ENCODE results near the gene ARNT2.

ARNT2 gene

DNA sequence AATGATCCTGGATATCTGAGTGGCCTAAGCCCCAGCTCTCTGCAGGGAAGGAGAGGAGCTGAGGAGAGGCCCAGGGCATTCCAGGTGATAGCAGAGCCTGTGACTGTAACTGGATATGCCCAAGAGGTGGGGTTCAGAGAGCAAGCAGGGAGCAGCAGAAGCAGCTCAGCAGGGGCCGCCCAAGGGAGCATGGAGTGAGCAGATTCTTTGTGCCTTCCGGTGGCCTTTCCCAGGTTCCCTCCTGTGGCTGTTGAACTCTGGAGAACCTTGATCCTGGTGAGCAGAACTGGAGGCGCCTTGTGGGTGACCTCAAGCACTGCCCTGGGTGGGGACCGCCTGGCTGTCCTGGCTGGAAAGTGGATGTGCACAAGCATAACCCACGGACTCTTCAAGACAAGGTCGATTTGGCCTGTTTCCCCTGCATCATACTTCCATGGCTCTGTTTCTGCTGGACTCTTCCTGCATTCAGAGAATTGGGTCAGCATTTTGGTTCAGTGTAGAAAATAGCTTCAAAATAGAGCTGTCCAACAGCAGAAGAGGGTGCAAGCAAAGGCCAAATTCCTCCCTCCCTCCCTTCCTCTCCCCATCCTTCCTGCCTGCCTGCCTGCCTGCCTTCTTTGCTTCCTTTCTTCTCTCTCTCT lies 76.1 kb downstream of the ARNT2 start:
- H3K9me3 Mint-ChIP-seq: peaks cover 5% of the 10 kb centered on the region
- no peak overlapping the region for H3K4me3 Mint-ChIP-seq
- ATAC-seq (replicated peaks; ENCODE audit: extremely low read depth, poor library complexity, severe bottlenecking) (no peak), DNase-seq (ENCODE audit: low spot score in 2 of 2) (no peak)
- H3K27me3 Mint-ChIP-seq: peaks cover 16% of the 10 kb centered on the region
- no peak overlapping the region for H3K27ac Mint-ChIP-seq (ENCODE audit: low read depth)
- no peaks in the 10 kb centered on the region for H3K36me3 Mint-ChIP-seq (ENCODE audit: insufficient read depth)
- no peaks in the 10 kb centered on the region for H3K4me1 Mint-ChIP-seq

DNA sequence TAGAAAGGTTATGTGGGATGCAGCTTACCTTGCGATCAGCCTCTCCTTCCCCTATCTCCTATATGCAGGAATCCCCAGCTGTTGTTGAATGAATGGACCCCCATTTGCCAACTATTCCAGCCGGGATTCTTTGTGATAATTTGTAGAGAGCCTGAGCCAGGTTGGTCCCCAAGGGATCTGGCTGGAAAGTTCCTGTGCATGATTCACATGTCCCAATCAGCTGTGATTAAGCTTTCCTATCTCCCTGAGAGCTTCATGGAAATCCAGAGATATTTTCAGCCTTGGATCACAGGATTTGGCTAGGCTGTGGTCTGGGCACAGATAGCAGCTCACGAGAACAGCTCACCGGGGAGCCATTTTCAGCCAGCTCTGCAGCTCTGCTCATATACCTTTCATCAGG lies 76.7 kb downstream of the ARNT2 start:
- ATAC-seq (replicated peaks; ENCODE audit: extremely low read depth, poor library complexity, severe bottlenecking): no peak

DNA sequence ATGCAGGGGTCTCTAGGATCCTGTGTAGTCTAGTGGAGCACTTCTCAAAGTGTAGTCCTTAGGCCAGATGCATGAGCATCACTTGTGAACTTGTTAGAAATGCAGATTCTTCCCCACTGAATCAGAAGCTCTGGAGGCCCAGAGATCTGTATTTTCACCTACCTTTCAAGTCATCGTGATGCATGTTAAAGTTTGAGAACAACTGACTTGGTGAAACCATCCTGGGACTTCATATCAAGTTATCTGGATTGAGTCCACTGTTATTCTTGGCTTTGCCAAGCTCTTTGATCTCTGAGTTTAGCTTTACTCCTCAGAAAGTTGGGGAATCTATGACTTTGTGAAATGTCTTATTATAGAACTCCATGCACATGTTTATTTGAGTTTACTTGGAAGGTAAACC lies 78.5 kb downstream of the ARNT2 start:
- DNase-seq (ENCODE audit: low spot score in 2 of 2) (no peak), ATAC-seq (replicated peaks; ENCODE audit: extremely low read depth, poor library complexity, severe bottlenecking) (no peak)
- Mint-ChIP-seq H3K4me3 (no peak overlapping the region), H3K9me3 (no peaks in the 10 kb centered on the region), H3K4me1 (no peaks in the 10 kb centered on the region), H3K27me3 (peaks cover 39% of the 10 kb centered on the region), H3K27ac (ENCODE audit: low read depth) (no peak overlapping the region), H3K36me3 (ENCODE audit: insufficient read depth) (no peaks in the 10 kb centered on the region)

More for the DNA sequence above, 76.7 kb downstream of the ARNT2 start:
- Mint-ChIP-seq H3K9me3 (peaks cover 3% of the 10 kb centered on the region), H3K27me3 (peaks cover 22% of the 10 kb centered on the region), H3K4me3 (no peak overlapping the region), H3K36me3 (ENCODE audit: insufficient read depth) (no peaks in the 10 kb centered on the region), H3K27ac (ENCODE audit: low read depth) (no peak overlapping the region), H3K4me1 (no peaks in the 10 kb centered on the region)
- DNase-seq (ENCODE audit: low spot score in 2 of 2): no peak

DNA sequence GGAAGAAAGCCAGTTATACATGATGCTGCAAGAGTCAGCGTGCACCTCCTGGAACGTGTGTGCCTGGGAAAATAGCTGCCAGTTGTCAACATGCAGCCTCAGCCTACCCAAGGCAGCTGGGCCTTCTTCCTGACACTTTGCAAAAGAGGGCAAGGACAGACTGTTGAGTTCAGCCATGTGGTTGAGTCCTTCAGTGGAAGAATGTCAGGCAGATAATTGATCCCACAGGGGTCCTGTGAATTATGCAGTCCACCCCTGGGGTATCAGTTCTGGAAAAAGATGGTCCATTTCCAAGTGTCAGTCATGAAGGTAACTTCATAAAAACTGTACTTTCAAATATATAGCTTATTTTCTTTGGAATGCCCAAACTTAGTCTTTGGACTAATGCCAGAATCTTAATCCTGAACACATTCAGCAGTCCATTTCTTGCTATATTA lies 79.6 kb downstream of the ARNT2 start:
- no peak overlapping the region for H3K4me3 Mint-ChIP-seq
- no peaks in the 10 kb centered on the region for H3K4me1 Mint-ChIP-seq
- H3K27me3 Mint-ChIP-seq: peaks cover 39% of the 10 kb centered on the region

DNA sequence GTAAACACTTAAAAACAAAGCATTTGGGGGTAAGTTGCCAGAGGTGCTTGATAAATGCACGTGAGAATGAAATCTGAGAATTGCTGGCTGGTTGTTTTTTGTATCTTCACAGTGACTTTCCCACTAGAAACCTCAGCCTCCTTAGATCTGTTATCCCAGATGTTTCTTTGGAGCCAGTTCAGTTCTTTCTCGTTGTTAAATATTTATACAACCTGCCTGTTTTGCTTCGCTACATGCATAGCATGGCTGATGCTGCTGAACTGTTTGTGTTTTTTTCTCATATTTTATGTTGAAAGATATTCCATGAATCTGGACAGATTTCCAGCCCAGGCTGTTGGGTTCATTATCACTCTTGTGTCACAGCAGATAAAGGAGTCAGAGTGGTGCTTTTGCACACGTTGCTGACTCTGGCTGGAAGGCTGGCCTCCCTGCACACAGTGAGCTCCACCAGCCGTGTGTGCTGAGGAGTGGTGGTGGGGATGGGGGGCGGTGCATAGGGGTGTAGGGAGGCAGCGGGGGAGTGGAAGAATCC lies 80.2 kb downstream of the ARNT2 start:
- H3K27me3 Mint-ChIP-seq: peaks cover 39% of the 10 kb centered on the region

More for the DNA sequence above, 79.6 kb downstream of the ARNT2 start:
- no peak for ATAC-seq (replicated peaks; ENCODE audit: extremely low read depth, poor library complexity, severe bottlenecking)
- Mint-ChIP-seq H3K27ac (ENCODE audit: low read depth) (no peak overlapping the region), H3K36me3 (ENCODE audit: insufficient read depth) (no peaks in the 10 kb centered on the region), H3K9me3 (no peaks in the 10 kb centered on the region)
- DNase-seq (ENCODE audit: low spot score in 2 of 2): no peak

DNA sequence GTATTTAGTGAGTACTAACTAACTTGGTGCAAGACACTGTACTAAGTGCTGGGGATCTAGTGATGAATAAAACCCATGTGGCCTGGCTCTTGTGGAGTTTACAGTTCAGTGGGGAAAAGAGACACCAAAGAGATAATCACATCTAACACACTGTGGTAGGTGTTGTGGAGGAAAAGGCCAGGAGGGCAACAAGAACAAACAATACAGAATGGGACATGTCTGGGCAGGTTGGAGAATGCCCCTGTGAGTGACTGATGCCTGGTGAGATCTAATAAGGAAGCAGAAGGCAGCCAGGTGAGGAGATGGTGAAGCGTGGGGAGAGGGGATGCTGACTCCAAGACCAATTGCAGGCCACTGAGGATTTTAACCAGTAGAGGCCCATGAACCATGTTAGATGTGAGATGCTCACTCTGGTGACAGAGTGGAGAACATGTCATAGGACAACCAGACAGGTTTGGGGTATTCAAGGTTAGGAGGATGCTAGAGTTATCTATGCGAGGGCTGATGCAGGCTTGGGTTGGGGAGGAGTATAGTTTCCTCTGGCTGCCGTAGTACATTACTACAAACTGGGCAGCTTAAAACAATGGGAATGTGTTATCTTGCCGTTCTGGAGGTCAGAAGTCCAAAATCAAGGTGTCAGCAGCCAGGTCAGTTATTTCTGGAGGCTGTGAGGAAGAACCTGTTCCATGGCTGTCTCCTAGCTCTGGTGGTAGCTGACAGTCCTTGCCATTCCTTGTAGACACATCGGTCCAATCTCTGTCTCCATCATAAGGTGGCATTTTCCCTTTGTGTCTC lies 81.4 kb downstream of the ARNT2 start:
- H3K27me3 Mint-ChIP-seq: peaks cover 51% of the 10 kb centered on the region
- H3K4me1 Mint-ChIP-seq: no peaks in the 10 kb centered on the region
- DNase-seq (ENCODE audit: low spot score in 2 of 2) (no peak), ATAC-seq (replicated peaks; ENCODE audit: extremely low read depth, poor library complexity, severe bottlenecking) (no peak)
- H3K36me3 Mint-ChIP-seq (ENCODE audit: insufficient read depth): no peaks in the 10 kb centered on the region
- H3K4me3 Mint-ChIP-seq: no peak overlapping the region
- H3K27ac Mint-ChIP-seq (ENCODE audit: low read depth): no peak overlapping the region
- H3K9me3 Mint-ChIP-seq: no peaks in the 10 kb centered on the region

More for the DNA sequence above, 80.2 kb downstream of the ARNT2 start:
- ATAC-seq (replicated peaks; ENCODE audit: extremely low read depth, poor library complexity, severe bottlenecking) (no peak), DNase-seq (ENCODE audit: low spot score in 2 of 2) (no peak)
- no peaks in the 10 kb centered on the region for H3K4me1 Mint-ChIP-seq
- no peak overlapping the region for H3K27ac Mint-ChIP-seq (ENCODE audit: low read depth)
- no peaks in the 10 kb centered on the region for H3K36me3 Mint-ChIP-seq (ENCODE audit: insufficient read depth)
- H3K4me3 Mint-ChIP-seq: no peak overlapping the region
- H3K9me3 Mint-ChIP-seq: no peaks in the 10 kb centered on the region

DNA sequence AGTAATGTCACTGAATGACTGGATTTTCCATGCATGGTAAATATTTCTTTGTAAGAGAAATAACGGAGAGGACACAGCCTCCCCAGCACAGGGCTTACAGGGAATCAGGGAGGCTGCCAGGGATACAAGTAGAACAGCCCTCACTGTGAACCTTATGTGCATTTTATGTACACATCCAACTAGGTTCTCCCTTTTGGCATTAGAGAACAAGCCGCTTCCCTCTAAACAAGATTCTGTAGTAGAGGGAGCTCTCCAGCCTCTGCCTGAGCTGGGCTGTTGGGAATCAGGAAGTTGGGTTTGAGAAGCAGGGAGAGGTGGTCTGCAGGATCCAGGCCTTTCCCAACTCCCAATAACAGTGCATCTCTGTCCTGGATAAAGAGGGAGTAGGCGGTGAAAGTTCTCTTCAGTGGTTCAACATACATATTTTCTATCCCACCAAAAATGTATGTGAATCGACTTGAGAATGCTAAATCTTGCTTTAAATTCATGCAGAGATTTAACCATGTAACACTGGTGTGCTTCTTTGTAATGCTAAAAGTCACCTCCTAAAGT lies 83.7 kb downstream of the ARNT2 start:
- no peak for DNase-seq (ENCODE audit: low spot score in 2 of 2)
- Mint-ChIP-seq H3K27me3 (peaks cover 52% of the 10 kb centered on the region), H3K9me3 (no peaks in the 10 kb centered on the region), H3K4me3 (no peak overlapping the region), H3K27ac (ENCODE audit: low read depth) (no peak overlapping the region), H3K4me1 (no peaks in the 10 kb centered on the region), H3K36me3 (ENCODE audit: insufficient read depth) (no peaks in the 10 kb centered on the region)
- ATAC-seq (replicated peaks; ENCODE audit: extremely low read depth, poor library complexity, severe bottlenecking): no peak

DNA sequence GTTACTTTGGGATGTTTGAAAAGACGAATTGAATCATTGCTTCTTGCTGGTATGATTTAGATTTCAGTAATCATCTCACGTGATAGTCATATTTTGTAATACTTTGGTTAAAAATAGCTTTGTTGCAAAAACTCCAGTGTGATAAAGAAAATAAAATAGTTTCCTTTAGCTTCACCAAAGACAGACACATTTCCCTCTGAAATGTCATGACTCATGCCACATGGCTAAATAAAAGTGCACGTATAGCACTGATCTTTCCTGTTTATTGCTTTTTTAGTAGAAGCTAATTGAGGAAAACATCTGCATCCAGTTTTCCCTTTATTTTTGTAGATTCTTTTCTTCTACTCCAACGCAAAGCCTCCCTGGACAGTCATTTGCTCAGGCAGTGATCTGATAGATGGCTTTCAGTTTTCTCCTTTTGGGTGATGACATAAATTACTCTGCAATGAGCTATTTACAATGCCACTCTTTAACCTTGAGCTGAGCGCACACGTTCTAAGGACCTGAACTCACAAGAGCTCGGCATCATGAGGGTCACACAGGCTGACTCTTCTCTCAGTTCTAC lies 84.9 kb downstream of the ARNT2 start:
- no peaks in the 10 kb centered on the region for H3K4me1 Mint-ChIP-seq
- H3K4me3 Mint-ChIP-seq: no peak overlapping the region
- no peaks in the 10 kb centered on the region for H3K9me3 Mint-ChIP-seq
- DNase-seq (ENCODE audit: low spot score in 2 of 2): no peak
- H3K36me3 Mint-ChIP-seq (ENCODE audit: insufficient read depth): no peaks in the 10 kb centered on the region
- H3K27me3 Mint-ChIP-seq: peaks cover 60% of the 10 kb centered on the region
- no peak overlapping the region for H3K27ac Mint-ChIP-seq (ENCODE audit: low read depth)
- ATAC-seq (replicated peaks; ENCODE audit: extremely low read depth, poor library complexity, severe bottlenecking): no peak

DNA sequence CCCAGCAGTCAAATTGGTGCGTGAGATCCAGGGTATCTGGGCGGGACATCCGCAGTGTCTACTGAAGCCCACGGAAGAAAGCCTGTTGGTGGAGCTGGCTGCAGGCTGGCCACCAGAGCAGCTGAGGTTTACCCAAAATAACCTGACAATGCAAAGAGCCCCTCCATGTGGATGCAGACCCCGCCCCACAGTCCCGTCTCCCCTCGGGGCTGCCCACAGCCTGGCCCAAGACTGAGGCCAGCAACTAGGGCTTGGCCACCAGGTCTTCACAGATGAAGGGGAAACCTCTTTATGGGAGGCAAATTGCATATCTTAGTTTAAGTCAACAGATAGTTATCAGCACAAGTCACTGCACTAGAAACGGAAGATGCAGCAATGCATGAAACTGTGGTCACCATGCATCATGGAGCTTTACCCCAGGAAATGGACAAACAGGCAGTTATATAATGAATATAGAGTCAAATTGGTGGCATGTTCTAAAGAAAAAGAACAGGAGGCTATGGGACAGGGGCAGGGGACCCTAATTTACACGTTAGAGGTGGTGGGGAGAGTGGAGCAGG lies 86.3 kb downstream of the ARNT2 start:
- no peaks in the 10 kb centered on the region for H3K9me3 Mint-ChIP-seq
- H3K4me1 Mint-ChIP-seq: no peaks in the 10 kb centered on the region
- DNase-seq (ENCODE audit: low spot score in 2 of 2) (no peak), ATAC-seq (replicated peaks; ENCODE audit: extremely low read depth, poor library complexity, severe bottlenecking) (no peak)
- H3K36me3 Mint-ChIP-seq (ENCODE audit: insufficient read depth): no peaks in the 10 kb centered on the region
- no peak overlapping the region for H3K27ac Mint-ChIP-seq (ENCODE audit: low read depth)
- H3K4me3 Mint-ChIP-seq: no peak overlapping the region
- H3K27me3 Mint-ChIP-seq: peaks cover 56% of the 10 kb centered on the region

DNA sequence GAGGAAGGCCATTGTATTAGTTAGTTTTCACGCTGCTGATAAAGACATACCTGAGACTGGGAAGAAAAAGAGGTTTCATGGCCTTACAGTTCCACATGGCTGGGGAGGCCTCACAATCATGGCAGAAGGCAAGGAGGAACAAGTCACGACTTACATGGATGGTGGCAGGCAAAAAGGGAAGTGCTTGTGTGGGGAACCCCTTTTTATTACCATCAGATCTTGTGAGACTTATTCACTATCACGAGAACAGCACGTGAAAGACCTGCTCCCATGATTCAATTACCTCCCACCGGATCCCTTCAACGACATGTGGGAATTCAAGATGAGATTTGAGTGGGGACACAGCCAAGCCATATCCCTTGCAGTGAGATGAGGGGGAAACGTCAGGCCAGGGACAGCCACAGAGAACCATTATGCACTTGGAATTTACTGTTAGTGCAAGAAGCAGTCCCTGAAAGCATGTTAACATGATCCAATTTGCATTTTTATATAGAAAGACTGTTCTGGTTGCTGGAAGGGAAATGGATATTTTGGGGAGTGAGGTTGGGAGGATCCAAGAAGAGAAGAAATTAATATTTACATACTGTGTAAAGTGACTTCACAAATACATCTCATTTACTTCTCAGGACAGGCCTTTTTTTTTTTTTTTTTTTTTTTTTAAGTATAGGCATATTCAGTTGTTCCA lies 87.1 kb downstream of the ARNT2 start:
- Mint-ChIP-seq H3K4me3 (no peak overlapping the region), H3K36me3 (ENCODE audit: insufficient read depth) (no peaks in the 10 kb centered on the region), H3K4me1 (no peaks in the 10 kb centered on the region), H3K27ac (ENCODE audit: low read depth) (no peak overlapping the region), H3K27me3 (peaks cover 57% of the 10 kb centered on the region), H3K9me3 (no peaks in the 10 kb centered on the region)
- ATAC-seq (replicated peaks; ENCODE audit: extremely low read depth, poor library complexity, severe bottlenecking) (no peak), DNase-seq (ENCODE audit: low spot score in 2 of 2) (no peak)

DNA sequence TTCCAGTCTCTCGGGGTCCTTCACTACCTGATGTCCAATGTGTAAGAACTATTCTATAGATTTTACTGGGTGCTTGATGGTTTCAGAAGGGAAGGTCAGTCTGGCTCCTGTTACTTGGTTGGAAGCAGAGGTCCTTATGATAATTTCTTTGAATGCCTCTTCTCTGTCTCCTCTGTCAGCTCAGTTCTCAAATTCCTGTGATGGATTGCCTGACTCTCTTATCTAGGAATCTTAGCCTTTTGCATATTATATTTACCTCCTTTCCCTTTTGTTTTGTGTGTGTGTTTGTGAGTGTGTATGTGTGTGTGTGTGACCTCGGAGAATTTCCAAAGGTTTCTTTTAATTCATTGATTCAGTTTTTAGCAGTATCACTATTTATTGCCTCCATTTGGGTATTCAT lies 88.2 kb downstream of the ARNT2 start:
- no peaks in the 10 kb centered on the region for H3K9me3 Mint-ChIP-seq
- no peak overlapping the region for H3K27ac Mint-ChIP-seq (ENCODE audit: low read depth)
- no peak overlapping the region for H3K4me3 Mint-ChIP-seq
- H3K4me1 Mint-ChIP-seq: no peaks in the 10 kb centered on the region
- H3K36me3 Mint-ChIP-seq (ENCODE audit: insufficient read depth): no peaks in the 10 kb centered on the region
- ATAC-seq (replicated peaks; ENCODE audit: extremely low read depth, poor library complexity, severe bottlenecking) (no peak), DNase-seq (ENCODE audit: low spot score in 2 of 2) (no peak)
- H3K27me3 Mint-ChIP-seq: peaks cover 55% of the 10 kb centered on the region

DNA sequence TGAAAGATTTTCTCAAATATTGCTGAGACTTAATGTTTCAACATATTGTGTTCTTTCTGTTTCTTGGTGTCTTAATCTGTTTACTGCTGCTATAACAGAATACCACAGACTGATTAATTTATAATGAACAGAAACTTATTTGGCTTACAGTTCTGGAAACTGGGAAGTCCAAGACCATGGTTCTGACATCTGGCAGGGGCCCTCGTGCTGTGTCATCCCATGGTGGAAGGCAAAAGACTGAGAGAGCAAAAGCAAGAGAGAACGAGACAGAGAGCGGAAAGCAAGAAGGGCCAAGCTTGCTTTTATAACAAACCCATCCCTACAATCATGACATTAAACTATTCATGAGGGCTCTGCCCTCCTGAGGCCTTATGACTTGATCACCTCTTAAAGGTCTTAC lies 88.7 kb downstream of the ARNT2 start:
- Mint-ChIP-seq H3K27ac (ENCODE audit: low read depth) (no peak overlapping the region), H3K27me3 (peaks cover 57% of the 10 kb centered on the region), H3K36me3 (ENCODE audit: insufficient read depth) (no peaks in the 10 kb centered on the region), H3K4me3 (no peak overlapping the region), H3K4me1 (no peaks in the 10 kb centered on the region), H3K9me3 (no peaks in the 10 kb centered on the region)
- ATAC-seq (replicated peaks; ENCODE audit: extremely low read depth, poor library complexity, severe bottlenecking): no peak
- no peak for DNase-seq (ENCODE audit: low spot score in 2 of 2)
